Hepatocyte (in vitro differentiated cells): ENCODE measurements around the gene ACAP3.

Experiments
- CTCF ChIP-seq: fragments of 200-600 bp; sonication (generic); IDR thresholded peaks from 2 replicates; pipeline ENCODE4 v1.5.1; 2016; ENCODE audit warnings: antibody characterized with exemption, mild to moderate bottlenecking; ENCODE audit not compliant: poor library complexity
- EZH2 ChIP-seq: fragments of 200-600 bp; sonication (generic); IDR thresholded peaks from 2 replicates; pipeline ENCODE4 v1.6.1; 2016; ENCODE audit warnings: antibody characterized with exemption, mild to moderate bottlenecking, borderline replicate concordance
- EZH2phosphoT487 ChIP-seq: fragments of 200-600 bp; sonication (generic); IDR thresholded peaks from one replicate; pipeline ENCODE4 v1.6.1; 2018; ENCODE audit warnings: antibody characterized with exemption, mild to moderate bottlenecking, low read depth, moderate library complexity; ENCODE audit not compliant: unreplicated experiment, severe bottlenecking

DNA sequence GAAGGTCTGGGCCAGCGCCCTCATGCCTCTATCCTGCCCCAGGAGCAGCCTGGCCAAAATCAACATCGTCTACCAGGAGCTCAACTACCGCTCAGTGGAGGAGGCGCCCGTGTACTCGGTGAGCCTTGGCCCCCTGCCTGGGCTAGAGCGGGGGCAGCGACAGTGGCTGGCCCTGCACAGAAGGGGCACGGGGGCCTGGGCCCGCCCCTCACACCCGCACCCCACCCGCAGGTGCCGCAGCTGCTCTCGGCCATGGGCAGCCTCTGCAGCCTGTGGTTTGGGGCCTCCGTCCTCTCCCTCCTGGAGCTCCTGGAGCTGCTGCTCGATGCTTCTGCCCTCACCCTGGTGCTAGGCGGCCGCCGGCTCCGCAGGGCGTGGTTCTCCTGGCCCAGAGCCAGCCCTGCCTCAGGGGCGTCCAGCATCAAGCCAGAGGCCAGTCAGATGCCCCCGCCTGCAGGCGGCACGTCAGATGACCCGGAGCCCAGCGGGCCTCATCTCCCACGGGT, 16.7 kb downstream of the ACAP3 start:
- TF ChIP-seq CTCF (no peak), EZH2 (no peak), EZH2phosphoT487 (no peak)
